Stimulated activated CD4-positive, alpha-beta T cell treated with anti-CD3 and anti-CD28 coated beads, Interleukin-2, amount 100 ng/mL, for 4 hours (primary cell): ENCODE results near the gene LRBA.
A peak's percentile ranks its signal among the peaks of the same experiment; 100 is the strongest.

ENCODE experiments used
- DNase-seq: peaks from one replicate; pipeline ENCODE4 v3.0.0-alpha.2; 2020; ENCODE audit warnings: low read depth

LRBA gene

DNA sequence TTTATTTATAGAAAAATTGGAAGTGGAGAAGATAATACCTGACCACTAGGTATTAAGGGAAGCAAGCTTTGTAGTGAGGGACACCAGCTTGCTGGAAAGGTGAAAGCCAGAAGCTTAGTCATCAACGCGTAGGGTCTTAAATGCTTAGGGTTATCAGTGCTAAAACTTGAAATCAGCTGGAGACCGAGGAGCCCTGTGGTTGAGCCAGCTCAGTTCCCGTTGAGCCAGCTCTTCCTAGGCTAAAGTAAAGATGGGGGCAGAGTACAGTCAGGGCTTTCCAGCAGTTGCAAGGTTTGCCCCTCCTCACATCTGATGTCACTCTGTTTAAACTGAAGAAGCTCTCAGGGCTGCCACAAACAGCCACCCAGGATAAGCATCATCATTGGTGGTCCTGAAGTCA is 696.1 kb downstream of the LRBA start:
- no peak for DNase-seq

DNA sequence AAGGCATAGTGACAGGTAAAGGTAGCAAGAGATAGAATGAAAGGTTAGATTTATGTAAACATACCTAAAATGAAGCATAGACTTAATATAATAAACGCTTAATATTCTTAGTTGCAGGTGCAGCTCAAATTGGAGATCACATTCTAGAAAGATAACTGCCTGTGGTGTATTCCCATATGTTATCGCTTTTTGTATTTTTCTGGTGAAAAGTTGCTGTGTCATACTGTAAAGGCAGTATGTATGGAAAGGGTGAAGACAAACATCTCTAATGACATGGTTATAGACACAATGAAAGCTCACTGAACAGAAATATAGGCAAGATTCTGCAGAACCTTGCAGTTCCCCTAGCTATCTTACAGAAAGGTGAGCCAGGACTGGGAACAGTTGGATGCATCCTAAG is 696.6 kb downstream of the LRBA start:
- DNase-seq: no peak

DNA sequence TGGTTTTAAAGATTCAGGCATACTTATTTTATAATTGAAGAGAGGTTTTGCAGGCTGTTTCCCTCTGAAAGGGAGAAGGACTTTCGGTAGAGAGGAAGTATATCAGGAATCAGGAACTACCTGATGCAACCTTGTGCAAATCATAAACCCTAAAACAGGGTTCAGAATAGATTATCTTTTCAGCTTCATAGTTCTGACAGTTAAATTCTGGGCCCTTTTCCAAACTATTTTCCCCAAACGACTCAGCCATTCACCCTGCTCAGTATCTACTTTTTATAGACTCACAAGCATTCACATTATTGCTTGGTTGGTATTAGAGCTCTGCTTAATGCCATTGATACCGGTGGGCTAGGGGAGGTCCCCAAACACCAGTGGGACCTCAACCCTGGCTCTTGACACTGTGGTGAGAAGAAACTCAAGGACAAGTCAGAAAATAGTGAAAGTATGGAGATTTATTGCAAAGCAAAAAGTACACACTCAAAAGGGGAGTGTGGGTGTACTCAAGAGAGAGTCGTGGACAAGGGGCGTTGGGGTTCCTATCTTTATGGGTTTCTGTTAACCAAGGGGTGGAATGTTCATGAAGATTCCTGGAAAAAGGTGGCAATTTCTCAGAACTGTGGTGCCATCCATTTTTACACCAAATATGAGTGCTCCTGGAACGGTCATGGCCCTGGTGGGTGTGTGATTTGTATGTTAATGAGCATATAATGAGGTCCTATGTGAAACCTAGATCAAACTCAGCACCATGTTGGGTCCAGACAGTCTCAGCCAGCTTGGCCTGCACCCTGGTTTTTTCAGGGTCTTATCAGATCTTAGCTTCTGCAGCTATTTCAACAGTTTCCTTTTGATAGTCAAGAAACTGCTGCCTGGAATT is 698.5 kb downstream of the LRBA start:
- no peak for DNase-seq

DNA sequence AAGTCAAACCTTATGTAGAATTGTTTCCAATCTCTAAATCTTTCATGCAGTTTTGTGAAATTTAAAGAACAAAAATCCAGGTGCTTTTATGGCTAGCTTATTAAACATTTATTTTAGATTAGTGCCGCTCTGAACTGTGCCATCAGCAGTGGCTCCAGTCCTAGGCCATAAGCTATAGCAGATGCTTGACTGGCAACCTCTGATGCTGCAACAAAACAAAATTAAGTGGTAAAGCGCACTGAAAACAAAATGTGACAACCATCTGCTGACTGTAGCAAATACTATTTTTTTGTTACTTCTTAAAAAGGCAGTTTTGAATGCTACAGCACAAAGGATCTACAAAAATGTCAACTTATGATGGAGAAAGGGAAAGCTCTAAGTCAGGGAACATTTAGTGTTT is 699.4 kb downstream of the LRBA start:
- DNase-seq: no peak

DNA sequence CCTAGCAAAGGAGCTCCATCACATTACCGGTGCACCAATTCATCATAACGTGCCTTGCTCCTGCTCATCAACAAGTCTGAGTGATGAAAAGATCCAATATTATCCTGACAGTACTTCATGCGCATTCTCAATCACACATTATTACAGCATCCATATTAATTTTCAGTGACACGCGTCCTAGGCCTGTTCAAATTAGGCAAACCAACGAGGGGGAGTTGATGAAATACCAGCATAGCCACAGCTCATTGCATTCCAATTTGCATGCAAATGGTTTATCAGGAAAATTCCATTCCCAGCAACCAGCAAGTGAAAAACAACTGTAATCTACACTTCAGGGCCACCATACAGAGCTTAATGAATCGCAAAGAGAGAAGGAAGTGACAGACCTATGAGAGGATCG is 699.9 kb downstream of the LRBA start:
- no peak for DNase-seq

DNA sequence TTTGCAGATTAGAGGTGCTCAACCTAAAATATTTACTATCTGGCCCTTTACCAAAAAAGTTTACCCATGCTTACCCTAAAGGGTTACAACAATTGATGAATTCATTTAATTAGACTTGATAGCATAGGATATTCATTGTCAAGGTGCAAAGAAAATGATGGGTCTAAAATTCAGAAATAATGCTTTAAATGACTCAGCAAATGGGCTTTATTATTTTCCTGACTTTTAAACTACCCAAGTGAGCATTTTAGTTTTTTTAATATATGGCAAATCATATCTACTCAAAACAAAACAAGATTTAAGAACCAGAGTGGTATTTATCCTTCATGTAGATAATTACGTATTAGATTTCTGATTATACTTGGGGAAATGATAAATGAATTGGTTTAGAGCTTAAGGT is 701.1 kb downstream of the LRBA start:
- no peak for DNase-seq

DNA sequence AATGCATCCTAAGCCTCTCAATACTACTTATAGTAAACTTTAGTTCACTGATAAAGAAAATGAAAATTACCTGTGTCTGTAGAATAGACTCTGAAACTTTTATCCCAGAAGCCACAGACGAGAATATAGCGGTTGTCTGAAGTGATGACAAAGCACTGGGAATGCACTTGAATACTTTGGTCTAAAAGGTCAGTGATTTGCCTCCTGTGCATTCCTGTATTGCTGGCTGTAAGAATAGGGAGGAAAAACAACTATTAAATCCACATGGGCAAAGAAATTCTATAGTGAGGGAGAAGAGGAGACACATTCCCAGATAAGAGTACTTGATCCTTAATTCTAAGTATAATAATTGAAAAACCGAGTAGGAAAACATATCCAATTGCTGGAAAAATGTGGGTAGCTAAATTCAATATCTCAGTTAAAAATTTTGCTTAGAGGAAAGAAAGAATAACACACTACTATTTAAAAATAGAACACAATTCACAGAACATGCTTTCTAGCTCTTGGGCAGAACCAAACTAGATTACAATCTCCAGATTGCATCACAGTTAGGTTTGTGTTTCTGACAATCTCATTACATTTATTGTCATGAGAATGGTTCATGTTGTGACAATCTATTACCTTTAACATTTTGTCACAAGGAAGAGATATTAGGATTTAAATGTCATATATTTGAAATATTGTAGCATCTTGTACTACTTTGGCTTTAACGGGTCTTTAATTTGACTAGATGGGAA is 704.8 kb downstream of the LRBA start:
- no peak for DNase-seq

DNA sequence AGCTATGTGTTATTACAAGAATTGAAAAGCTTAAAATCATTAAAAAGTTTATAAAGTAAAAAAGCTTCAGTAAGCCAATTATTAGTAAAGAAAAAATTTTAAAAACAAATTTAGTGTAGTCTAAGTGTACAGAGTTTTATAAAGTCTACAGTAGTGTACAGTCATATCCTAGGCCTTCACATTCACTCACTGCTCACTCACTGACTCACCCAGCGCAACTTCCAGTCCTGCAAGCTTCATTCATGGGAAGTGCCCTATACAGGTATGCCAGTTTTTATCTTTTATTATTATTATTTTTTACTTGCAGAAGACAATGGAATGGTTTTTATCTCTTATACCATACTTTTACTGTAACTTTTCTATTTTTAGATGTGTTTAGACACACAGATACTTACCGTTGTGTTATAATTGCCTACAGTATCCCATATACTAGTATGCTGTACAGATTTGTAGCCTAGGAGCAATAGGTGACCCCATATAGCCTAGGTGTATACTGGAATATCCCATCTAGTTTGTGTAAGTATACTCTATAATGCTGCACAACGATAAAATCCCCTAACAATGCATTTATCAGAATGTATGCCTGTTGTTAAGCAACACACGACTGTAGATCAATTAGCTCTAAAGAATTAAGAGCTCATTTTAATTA is 706.1 kb downstream of the LRBA start:
- DNase-seq: no peak

DNA sequence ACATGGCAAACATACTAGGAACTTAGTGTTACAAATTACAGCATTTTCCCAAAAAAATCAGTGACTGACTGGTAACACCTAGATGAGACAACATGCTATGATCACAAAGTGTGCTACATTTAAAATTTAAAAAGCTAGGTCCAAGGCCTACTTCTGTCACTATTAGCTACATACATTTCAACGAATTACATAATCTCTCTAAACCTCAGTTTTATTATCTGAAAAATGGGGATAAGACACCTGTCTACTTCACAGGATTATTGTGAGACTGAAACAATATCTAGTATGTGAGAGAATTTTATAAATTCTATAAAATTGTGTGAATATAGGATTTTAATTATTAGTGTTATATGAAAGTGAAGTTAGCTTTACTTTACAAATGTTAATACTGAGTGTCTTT is 708.4 kb downstream of the LRBA start:
- no peak for DNase-seq

DNA sequence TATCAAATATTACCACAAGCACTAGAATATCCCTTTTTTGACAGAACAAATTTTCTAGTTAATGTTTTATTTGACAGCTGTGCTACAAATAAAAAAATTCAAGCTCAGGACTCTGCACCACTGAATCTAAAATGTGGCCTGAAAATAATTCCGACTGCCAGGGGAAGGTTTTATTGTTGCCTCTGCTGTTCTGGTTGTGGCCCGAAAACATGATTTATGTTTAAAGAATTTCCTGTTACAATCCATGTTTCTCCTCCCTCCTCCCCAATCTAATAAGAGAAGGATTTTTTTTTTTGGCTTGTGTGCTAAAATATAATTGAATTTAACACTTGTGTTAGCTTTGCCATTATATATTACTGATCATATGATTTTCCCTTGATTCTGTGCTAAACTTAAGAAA is 709.1 kb downstream of the LRBA start:
- DNase-seq: no peak

DNA sequence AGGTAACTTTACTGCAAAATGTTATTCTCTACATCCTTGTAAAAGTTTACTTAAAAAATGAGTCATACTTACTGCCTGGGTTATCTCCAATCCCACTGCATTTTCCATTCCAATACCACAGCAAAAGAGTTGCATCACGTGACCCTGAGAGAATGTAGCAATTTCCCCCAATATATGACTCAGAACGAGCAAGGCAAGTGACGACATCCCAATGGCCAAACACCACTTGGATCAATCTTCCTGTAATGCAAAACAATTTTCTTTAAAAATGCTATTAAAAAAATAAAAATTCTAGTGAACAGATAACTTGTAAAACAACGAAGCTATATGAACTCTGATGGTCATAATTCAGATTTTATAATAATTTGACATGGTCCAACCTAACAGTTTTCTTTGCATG is 712.5 kb downstream of the LRBA start:
- peak; percentile 44 for DNase-seq

DNA sequence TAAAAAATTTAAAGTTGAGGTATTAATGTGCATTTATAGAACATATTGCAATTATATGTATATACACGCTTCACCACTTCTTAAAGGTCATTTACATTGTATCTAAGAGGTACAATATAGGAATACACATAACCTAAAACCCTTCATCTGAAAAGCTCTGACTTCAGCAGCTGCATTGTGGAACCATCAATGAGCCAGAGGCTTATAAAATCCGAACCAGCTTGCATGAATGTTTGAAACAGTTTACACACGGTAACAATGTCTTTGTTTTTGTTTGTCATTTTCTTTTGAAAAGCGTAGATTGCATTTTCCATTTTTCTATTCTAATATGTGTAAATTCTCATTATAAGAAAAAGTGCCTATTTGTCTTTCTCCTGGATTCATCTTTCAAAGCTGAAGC is 715.3 kb downstream of the LRBA start:
- DNase-seq: no peak

DNA sequence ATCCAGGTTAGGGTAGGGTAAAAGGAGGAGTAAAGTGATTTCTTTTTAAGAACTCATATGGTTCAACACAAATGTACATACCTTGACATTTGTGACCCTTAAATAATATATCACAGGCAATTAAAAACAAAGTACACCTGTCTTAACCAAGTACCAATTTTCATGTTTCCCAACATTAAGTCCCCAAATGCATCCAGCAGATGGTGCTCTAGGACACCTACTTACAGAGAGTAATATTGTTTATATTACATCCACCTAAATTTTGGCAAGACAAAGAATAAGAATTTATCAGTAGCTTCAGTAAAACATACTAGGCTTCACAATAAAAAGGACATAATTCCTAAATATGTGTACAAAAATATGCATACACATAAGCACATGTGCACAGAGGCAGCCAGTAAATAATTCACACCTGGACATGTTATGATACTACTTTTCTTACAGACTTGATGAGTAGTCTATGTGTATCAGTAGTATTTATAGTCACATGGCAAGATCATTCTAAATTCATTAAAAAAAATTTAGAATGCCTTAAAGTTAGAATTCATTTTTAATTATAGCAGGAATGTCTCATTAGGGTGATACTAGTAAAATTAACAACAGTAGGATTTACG is 717.1 kb downstream of the LRBA start:
- peak; percentile 28 for DNase-seq

DNA sequence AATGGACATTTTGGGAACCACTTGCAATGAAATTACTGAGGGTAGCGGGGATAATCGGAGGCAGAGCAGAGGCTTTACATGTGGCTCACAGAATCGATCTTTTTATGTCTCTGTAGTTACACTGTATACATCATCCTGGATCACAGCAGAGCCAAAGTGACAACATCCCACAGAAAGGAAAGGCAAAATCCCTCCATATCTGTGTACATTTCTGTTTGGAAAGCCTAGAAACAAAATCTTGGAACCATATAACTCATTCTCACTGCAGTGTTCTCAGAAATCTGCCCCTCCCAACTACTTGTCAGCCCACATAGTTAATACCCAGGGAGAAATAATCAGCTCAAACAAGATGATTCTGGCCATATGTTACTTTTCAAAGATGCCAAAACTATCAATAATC is 725.2 kb downstream of the LRBA start:
- DNase-seq: no peak

DNA sequence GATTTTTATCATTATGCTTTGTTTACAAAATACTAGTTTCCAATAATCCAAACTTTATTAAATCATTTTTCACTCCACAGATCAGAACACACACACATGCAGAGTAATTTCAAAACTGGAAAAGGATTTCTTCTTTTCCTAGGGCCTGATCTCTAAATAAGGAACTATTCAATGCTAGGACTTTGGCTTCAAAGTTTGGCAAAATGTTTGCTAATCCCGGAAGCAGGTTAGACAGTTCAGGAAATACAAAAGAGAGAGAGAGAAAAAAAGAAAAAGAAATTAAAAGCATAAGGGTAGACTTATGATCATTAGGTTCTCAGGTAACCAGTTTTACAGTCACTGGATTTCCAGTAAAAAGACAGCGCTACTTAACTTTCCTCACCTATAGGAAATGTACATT is 725.9 kb downstream of the LRBA start:
- DNase-seq: no peak

DNA sequence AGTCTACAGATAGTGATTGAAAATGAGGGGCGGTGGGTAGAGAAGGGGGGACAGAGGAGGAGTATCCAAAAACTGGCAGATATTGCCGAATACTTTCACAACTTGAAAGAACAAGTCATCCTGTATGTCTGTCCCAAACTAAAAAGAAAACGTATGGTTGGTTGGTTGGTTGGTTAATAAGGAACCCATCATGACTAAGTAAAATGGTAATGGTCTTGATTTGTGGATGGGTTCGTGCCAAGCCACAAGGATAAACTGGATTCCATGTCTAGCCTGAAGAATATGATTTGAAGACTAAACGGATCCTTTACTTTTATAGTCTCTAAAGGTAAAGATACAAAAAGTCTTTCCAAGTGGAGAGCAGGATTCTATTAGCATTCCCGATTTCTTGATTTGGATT is 728.4 kb downstream of the LRBA start:
- DNase-seq: no peak

DNA sequence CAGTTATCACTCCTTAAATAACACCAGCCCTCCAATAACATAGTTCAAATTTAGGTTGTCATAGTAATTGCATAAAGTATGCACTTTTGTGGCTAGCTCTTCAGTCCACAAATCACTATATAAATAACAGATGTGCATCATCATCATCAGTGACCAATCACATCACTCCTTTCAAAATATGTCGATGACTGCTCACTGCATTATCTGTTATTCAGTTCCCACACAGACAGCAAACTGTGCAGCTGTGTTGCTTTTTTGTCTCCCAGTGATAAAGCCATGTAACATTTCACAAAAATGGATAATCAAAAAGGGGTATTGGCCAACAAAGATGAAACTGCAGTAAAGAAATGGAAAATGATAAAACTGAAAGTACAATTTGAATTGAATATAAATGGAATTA is 731.4 kb downstream of the LRBA start:
- no peak for DNase-seq

DNA sequence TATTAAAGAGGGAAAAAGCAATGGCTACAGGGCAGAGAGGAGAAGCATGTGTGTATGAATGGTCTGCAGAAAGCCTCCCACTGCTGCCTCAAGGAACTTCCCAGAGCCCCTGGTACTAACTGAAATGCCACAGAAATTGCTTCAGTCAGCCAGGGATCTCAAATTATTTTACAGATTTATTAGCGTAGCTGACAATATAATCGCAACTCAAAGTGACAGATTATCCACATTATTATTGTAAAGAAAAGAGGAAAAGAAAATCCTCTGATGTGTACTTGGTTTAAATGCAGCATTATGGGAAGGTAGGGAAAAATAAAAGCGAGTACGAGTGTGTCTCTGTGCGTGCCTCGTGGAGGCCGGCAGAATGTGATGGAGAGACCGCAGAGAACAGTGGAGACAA is 734.1 kb downstream of the LRBA start:
- DNase-seq: no peak

DNA sequence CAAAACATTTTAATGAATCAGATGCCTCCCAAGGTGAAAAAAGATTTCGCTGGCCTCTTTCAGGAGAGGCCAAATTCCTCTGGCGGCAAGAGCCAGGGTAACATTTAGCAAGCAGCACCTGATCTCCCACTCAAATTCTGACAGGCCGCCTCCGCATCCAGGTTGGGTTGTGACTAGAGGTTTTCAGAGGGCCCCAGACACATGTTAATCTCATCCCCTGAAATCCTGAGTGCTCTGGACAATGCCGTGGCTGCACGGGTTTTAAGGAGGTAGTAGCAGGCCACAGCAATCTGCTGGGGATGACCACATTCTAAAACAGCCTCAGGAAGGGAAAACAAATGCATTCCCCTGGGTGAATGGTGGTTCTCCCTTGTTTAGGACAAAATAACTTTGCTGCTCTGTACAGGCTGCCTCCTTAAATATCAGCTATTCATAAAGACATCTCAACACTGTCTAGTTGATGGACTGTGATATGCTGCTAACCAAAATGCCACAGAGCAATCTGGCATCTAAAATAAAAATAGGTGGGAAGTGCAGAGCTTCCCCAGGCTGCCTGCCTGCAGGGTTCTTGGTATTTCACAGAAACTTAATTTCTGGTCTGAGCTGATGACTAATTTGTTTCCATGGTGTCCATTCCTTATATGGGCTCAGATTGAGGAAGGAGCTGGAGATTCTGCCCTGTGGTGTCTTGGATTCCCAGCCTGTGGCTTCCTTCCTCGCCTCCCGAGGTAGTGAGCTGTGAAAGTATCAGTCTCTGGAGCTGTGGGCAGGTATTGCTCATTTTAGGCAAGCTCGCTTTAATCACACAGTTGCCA is 734.8 kb downstream of the LRBA start:
- no peak for DNase-seq

DNA sequence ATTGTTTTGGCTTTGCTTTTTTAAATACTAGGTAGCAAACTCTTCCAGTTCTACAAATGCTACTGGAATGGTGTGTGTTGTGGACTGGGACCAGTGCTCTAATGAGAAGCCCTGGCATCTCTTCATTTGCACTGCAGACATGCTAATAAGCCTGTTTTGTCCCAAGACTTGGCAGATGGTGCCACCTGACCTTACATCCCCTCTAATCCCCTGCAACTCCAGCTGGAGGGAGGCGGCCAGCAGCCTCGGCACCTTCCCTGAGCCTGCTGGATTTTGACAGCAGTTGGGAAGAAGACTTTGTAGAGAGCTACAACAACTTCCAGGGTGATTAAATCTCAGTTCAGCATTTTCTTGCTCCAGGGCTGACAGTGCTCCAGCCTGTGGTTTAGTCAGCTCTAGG is 736.9 kb downstream of the LRBA start:
- no peak for DNase-seq

DNA sequence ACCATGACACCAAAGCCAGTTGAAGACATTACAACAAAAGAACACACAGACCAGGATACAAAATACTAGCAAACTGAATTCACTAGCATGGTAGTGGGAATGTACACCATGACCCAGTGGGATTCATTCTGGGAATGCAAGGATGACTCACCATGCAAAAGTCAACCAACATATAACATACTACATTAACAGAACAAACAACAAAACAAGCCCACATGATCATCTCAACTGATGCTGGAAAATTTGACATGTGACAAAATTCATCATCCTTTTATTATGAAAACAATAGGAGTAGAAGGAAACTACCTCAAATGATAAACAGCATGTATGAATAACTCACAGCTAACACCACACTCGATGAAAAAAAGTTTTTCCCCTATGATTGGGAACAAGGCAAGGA is 746.6 kb downstream of the LRBA start:
- DNase-seq: no peak

DNA sequence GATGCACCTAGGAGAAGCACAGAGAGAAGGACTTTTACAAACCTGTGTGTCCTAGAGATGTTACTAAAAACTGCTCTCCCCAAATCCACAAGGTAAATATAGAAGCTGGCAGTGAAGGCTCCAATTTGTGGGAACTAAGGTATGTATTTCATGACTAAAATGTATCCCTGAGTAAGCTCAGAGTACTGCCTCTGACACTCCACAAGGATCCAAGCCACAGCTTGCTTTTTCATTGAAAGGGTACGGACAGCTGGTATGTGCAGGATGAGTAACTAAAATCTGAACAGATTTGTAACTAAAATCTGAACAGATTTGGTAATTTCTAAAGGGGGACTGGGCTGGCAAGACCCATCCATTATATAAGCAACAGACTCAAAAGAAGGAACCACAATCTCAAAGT is 749.3 kb downstream of the LRBA start:
- no peak for DNase-seq
